Measurements from ENCODE around the gene MGAT4A.
A peak's percentile ranks its signal among the peaks of the same experiment; 100 is the strongest.
"Not testable (repeated sequence)": the region's sequence is repeated elsewhere in the genome, so short reads cannot be mapped to it uniquely, and the experiment has no call there.

Gene MGAT4A

DNA sequence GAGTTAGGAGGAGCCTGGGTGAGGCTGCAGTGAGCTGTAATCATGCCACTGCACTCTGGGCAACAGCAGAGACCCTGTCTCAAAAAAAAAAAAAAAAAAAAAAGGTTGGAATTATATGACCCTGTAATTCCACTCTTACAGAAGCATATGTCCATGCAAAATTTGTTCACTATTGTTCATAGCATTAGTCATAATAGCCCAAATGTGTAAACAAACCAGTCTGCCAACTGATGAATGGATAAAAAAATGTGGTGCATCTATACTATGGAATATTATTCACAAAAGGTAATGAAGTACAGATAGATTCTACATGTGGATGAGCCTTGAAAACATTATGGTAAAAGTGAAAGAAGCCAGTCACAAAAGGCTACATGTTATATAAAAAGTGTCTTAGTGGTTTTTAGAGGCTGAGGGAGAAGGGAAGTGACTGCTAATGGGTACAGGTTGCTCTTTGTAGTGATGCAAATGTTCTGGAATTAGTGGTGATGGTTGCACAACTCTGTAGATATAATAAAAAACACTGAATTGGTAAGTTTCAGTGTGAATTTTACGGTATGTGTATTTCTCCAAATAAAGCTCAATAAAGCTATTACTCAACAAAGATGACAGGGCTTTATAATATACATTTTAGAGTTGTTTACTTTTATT lies 132.0 kb downstream of the MGAT4A start:
- H3K27me3 Mint-ChIP-seq, result no peaks in the 10 kb centered on the region
- H3K4me3 Mint-ChIP-seq, result no peak overlapping the region
- H3K4me1 Mint-ChIP-seq, result peaks cover 6% of the 10 kb centered on the region
- no peak overlapping the region for H3K27ac Mint-ChIP-seq
- H3K9me3 Mint-ChIP-seq, result peaks cover 3% of the 10 kb centered on the region
- DNase-seq, result no peak
- H3K36me3 Mint-ChIP-seq, result peaks cover 48% of the 10 kb centered on the region
- CTCF ChIA-PET, result interaction anchor here (1.1 kb wide), 1 partner anchor 792 kb away, joined by 3 read pairs; no protein-coding TSS in a partner anchor

DNA sequence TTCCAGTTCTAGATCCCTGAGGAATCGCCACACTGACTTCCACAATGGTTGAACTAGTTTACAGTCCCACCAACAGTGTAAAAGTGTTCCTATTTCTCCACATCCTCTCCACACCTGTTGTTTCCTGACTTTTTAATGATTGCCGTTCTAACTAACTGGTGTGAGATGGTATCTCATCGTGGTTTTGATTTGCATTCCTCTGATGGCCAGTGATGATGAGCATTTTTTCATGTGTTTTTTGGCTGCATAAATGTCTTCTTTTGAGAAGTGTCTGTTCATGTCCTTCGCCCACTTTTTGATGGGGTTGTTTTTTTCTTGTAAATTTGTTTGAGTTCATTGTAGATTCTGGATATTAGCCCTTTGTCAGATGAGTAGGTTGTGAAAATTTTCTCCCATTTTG lies 136.3 kb downstream of the MGAT4A start:
- DNase-seq, H3K9me3 Mint-ChIP-seq, H3K27me3 Mint-ChIP-seq, CTCF ChIA-PET, H3K4me3 Mint-ChIP-seq, H3K27ac Mint-ChIP-seq: not testable (repeated sequence)
- peaks cover 16% of the 10 kb centered on the region for H3K4me1 Mint-ChIP-seq
- H3K36me3 Mint-ChIP-seq, result peaks cover 72% of the 10 kb centered on the region

DNA sequence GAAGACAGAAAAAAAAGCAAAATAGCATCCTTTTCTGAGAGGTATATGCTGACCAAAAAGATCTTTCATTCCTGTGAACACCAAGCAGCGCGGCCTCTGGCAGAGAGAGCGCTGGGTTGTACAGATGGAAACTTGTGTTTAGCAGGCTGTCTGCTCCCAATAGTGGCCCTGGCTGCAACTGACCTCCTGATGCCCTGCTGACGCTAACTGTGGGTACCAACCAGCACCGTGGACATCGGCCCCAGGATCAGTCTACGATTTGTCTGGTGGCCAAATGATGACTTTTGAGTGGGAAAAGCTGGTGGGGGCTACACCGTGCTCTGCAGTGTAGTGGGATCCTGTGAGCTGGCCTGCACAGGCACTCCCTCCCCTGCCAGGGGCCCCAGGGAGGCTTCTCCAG lies 138.4 kb downstream of the MGAT4A start:
- Mint-ChIP-seq H3K36me3 (peaks cover 65% of the 10 kb centered on the region), H3K4me1 (peaks cover 23% of the 10 kb centered on the region), H3K9me3 (peaks cover 10% of the 10 kb centered on the region), H3K27me3 (no peaks in the 10 kb centered on the region), H3K4me3 (no peak overlapping the region), H3K27ac (no peak overlapping the region)
- DNase-seq, result no peak
- CTCF ChIA-PET, result interaction anchor here (0.6 kb wide), 1 partner anchor 180 kb away, joined by 3 read pairs; no protein-coding TSS in a partner anchor

DNA sequence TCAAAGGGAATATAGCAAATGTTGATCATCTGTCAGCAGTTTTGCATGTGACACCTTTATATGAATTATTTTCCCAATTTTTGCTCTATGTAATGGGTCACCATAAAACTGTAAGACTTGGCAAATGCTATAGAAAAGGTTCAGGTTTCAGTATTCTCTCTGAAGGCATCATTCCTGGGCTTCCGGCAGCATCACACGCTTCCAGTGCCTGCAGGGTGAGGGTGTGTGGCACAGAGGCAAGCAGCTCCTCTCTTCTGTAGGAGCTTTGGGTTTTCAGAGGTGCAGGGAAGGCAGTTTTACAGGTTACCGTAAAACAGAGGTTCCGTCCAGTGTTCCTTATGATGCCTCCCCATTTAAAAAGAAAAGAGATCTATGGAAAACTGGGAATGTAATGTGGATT lies 141.4 kb downstream of the MGAT4A start:
- DNase-seq, result no peak
- H3K27me3 Mint-ChIP-seq, result no peaks in the 10 kb centered on the region
- H3K27ac Mint-ChIP-seq, result no peak overlapping the region
- H3K9me3 Mint-ChIP-seq, result peaks cover 8% of the 10 kb centered on the region
- H3K4me1 Mint-ChIP-seq, result peaks cover 21% of the 10 kb centered on the region
- CTCF ChIA-PET, result interaction anchor here (1.1 kb wide), 1 partner anchor 21 kb away, joined by 3 read pairs; no protein-coding TSS in a partner anchor
- no peak overlapping the region for H3K4me3 Mint-ChIP-seq
- H3K36me3 Mint-ChIP-seq, result peaks cover 76% of the 10 kb centered on the region

DNA sequence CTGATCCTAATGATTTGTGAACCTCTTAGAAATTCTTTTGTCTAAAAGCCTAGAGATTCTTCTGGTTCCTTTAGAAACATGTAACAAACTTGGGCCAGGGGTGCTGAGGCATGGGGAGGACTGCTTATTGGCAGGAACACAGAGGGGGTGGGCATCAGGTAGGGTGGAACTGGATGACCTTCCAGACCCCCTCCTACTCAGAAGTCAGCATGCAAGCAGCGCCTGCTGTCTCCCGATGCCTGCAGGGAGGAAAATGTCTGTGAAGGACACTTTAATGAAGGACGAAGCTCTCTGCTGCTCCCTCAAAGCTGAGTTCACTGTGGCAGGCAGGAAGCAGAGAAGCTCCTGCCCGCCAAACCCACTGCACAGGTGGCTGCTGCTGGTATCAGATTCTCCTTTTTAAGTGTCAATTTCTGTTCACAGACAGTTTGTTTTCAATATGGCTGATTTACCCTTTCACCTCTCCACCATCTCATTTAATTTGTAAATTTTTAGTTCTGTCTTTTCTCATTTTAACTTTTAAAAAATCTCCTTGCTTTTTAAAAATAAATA lies 142.0 kb downstream of the MGAT4A start:
- H3K27ac Mint-ChIP-seq, result peak overlapping the region; percentile 52
- peaks cover 73% of the 10 kb centered on the region for H3K36me3 Mint-ChIP-seq
- H3K4me3 Mint-ChIP-seq, result no peak overlapping the region
- peaks cover 21% of the 10 kb centered on the region for H3K4me1 Mint-ChIP-seq
- no peaks in the 10 kb centered on the region for H3K27me3 Mint-ChIP-seq
- no peak for DNase-seq
- peaks cover 7% of the 10 kb centered on the region for H3K9me3 Mint-ChIP-seq
- CTCF ChIA-PET, result interaction anchor here (1.1 kb wide), 1 partner anchor 20 kb away, joined by 3 read pairs; no protein-coding TSS in a partner anchor

DNA sequence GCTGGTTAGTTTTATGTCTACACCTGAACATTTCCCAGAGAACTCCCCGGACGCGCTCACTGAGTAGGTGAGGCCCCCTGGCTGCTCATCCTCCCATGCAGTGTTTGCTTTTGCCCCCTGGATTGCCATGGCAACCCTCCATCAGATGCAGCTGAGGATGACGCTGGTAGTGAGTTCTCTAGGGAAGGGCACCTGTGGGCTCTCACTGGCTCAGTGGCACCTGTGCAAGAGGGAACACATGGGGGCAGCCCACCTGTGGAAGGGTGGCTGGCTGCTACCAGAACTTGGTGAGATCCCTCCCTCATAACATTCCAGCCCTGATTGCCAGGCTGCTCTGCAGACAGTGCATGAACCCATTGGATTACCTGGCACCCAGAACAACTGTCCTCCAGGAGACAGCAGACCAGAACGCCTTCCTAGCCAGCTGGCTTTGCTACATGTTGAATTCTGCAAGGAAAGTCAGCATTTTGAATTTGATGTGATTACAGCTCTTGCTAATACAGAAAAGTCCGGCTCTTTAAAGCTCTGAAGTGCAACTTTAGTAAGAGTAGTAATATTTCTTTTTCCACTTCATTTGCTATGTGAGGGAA lies 144.3 kb downstream of the MGAT4A start:
- H3K27ac Mint-ChIP-seq, result peak overlapping the region; percentile 5

DNA sequence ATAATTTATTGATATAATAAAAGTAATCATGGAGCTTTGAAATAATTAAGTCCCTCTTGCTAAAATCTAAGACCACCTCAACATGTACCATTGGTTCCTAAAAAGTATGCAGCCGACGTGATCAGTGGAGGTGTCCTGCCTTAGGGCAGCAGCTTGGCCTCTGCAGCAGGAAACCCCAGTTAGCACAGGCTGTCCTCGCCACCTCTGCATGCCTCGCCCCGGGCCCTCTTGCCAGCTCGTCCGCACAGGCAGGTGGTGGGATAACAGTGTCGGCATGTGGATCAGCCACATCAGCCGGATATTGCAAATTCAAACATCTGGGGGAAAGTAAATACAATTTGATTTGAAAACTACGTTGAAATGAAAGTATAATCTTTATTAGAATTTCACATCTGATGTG lies 145.5 kb downstream of the MGAT4A start:
- no peak for DNase-seq
- CTCF ChIA-PET, result interaction anchor here (1.0 to 1.3 kb wide), 2 partner anchors 21 to 98 kb away, joined by 3 read pairs; no protein-coding TSS in a partner anchor
- Mint-ChIP-seq H3K27ac (no peak overlapping the region), H3K27me3 (no peaks in the 10 kb centered on the region), H3K4me3 (no peak overlapping the region), H3K9me3 (no peaks in the 10 kb centered on the region), H3K4me1 (peaks cover 11% of the 10 kb centered on the region), H3K36me3 (peaks cover 61% of the 10 kb centered on the region)

More for the DNA sequence above, 144.3 kb downstream of the MGAT4A start:
- Mint-ChIP-seq H3K4me3 (no peak overlapping the region), H3K9me3 (no peaks in the 10 kb centered on the region), H3K36me3 (peaks cover 68% of the 10 kb centered on the region), H3K4me1 (peaks cover 18% of the 10 kb centered on the region), H3K27me3 (no peaks in the 10 kb centered on the region)
- CTCF ChIA-PET, result interaction anchor here (1.1 kb wide), 1 partner anchor 107 kb away, joined by 3 read pairs; no protein-coding TSS in a partner anchor
- no peak for DNase-seq

DNA sequence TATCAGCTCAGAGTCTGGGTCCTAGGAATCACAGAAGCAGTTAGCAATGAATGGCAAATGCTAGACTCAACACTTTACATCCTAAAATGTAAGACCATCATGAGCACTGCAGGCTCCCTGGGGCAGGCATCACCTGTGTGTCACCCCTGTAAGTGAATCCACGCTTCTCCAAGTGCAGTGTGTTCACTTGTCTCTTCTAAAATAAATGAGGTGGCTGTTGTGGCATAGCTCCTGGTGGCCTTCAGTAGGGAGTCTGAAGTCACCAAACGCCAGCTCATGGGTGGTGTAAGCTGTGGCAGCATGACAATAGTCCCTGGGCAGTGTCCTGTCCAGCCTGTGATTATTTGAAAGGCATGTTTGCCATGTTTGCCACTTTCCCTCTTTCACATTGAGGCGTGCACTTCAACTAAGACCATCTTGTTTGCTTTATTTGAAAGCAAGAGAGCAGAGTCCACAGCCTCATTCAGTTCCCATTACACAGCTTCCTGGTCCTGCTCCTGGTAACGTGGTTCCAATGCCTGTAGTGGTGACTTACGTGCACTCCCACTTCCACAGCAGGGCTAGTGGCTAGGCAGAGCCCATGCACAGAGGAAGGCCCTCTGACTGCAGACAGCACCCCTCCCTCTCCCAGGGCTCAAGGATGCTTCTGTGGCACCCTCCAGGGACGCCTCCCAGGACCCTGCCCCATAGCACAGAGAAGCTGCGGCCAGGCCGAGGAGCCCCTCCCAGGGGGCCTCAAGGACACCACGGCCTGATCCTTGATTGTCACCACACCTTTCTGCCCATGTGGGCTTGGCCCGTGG lies 146.9 kb downstream of the MGAT4A start:
- Mint-ChIP-seq H3K4me1 (peaks cover 6% of the 10 kb centered on the region), H3K27ac (no peak overlapping the region), H3K36me3 (peaks cover 66% of the 10 kb centered on the region), H3K9me3 (no peaks in the 10 kb centered on the region), H3K4me3 (no peak overlapping the region), H3K27me3 (no peaks in the 10 kb centered on the region)
- CTCF ChIA-PET, result interaction anchor here (1.3 kb wide), 1 partner anchor 15 kb away, joined by 3 read pairs; no protein-coding TSS in a partner anchor
- DNase-seq, result no peak

DNA sequence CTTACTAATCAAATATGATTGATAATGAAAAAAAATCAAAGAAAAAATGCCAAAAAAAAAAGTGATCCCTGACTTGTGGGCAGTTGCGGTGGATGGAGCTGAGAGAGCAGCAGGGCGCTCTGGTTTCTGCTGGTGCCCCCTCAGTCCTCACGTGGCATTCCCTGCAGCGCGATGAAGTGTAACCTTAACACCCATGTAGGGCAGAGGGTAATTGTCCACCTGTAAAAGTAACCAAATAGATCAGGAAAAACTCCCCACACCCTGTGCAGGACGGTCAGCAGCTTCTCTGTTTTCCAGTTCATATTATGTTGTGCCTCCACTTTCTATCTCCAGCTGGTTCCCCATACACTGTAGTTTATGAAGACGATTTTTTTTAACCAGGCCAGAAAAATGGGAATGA lies 147.7 kb downstream of the MGAT4A start:
- CTCF ChIA-PET, result interaction anchor here (1.3 kb wide), 1 partner anchor 14 kb away, joined by 3 read pairs; no protein-coding TSS in a partner anchor
- H3K4me1 Mint-ChIP-seq, result peaks cover 2% of the 10 kb centered on the region
- H3K4me3 Mint-ChIP-seq, result no peak overlapping the region
- H3K36me3 Mint-ChIP-seq, result peaks cover 63% of the 10 kb centered on the region
- no peak for DNase-seq
- H3K27me3 Mint-ChIP-seq, result no peaks in the 10 kb centered on the region
- H3K27ac Mint-ChIP-seq, result no peak overlapping the region
- no peaks in the 10 kb centered on the region for H3K9me3 Mint-ChIP-seq

DNA sequence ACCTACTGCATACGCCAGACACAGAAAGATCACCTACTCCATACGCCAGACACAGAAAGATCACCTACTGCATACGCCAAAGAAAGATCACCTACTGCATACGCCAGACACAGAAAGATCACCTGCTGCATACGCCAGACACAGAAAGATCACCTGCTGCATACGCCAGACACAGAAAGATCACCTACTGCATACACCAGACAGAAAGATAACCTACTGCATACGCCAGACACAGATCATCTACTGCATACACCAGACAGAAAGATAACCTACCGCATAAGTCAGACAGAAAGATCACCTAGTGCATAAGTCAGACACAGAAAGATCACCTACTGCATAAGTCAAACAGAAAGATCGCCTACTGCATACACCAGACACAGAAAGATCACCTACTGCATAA lies 148.4 kb downstream of the MGAT4A start:
- H3K4me1 Mint-ChIP-seq, result no peaks in the 10 kb centered on the region
- no peaks in the 10 kb centered on the region for H3K9me3 Mint-ChIP-seq
- CTCF ChIA-PET, result no interaction called here

DNA sequence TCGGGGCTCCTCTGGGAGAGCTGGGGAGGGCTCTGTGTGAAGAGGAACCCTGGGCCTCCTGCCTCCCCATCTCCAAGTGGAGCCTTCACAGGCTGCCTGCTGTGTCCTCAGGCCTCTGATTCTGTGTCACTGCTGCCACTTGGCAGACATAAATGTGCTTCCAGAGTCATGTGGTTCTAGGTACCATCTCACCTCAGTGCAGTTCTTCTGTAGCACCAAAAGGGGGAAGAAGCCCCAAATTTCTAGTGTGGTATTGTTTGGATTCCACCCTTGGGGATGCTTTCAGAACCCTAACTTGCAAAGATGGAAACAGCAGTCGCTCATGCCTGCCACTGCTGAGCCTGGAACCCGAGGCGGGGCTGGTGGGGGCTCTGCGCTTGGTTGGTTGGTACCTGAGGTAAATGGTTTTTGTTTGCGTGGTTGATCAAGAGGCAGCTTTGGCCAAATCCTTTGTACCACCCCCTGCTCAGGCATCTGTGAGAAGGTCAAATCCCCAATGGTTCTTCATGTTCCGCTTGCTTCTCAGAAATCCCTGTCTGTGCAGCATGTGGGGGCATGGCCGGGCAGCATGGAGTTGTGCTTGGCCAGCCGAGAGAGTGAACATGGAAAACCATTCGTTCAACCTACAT lies 150.2 kb downstream of the MGAT4A start:
- H3K4me3 Mint-ChIP-seq, result no peak overlapping the region
- H3K9me3 Mint-ChIP-seq, result no peaks in the 10 kb centered on the region
- DNase-seq, result no peak
- H3K27ac Mint-ChIP-seq, result no peak overlapping the region
- CTCF ChIA-PET, result interaction anchor here (1.1 to 1.5 kb wide), 3 partner anchors 12 to 256 kb away, joined by 3 to 4 read pairs (median 4); no protein-coding TSS in a partner anchor
- H3K36me3 Mint-ChIP-seq, result peaks cover 65% of the 10 kb centered on the region
- H3K4me1 Mint-ChIP-seq, result no peaks in the 10 kb centered on the region
- no peaks in the 10 kb centered on the region for H3K27me3 Mint-ChIP-seq

More for the DNA sequence above, 148.4 kb downstream of the MGAT4A start:
- Mint-ChIP-seq H3K27ac (no peak overlapping the region), H3K27me3 (no peaks in the 10 kb centered on the region), H3K4me3 (no peak overlapping the region), H3K36me3 (peaks cover 67% of the 10 kb centered on the region)
- DNase-seq, result no peak

DNA sequence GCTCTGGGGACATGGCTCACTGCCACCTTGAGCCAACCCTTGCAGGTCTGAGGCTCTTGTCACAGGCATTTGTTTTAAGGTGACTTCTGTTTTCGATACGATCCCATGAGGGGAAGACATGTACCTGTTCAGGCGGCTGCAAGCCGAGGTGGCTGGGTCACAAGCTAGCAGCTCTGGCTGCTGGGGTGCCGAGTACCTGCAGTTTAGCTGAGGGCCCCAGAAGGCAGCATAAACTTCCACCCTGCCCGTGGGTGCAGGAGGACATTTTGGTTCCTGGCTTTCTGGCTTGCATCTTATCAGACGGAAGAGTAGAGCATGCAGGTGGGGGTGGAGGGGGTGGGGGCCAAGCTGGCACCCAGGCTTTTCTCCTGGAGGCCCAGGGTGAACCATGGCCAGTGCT lies 151.0 kb downstream of the MGAT4A start:
- Mint-ChIP-seq H3K27me3 (no peaks in the 10 kb centered on the region), H3K36me3 (peaks cover 67% of the 10 kb centered on the region), H3K27ac (no peak overlapping the region), H3K4me3 (no peak overlapping the region), H3K4me1 (no peaks in the 10 kb centered on the region), H3K9me3 (no peaks in the 10 kb centered on the region)
- CTCF ChIA-PET, result interaction anchor here (1.1 to 1.5 kb wide), 3 partner anchors 11 to 257 kb away, joined by 3 to 4 read pairs (median 4); no protein-coding TSS in a partner anchor
- no peak for DNase-seq

DNA sequence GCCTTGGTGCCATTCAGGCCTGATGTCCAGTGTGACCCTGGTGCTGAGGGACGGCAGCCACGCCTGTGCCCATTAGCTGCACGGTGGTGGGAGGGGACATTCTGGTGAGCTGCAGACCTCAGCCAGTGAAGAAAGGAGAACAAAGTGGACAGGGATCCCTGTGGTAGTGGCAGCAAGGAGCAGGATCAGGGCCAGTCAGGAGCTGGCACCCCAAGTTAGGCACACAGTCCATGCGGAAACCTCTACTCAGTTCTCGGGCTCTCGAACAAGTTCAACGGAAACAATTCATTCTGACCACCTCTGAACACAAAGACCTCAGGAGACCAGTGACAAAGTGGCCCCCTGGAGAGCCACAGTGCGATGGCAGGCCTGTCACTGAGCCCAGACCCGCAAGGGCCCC lies 152.7 kb downstream of the MGAT4A start:
- Mint-ChIP-seq H3K4me1 (no peaks in the 10 kb centered on the region), H3K36me3 (peaks cover 68% of the 10 kb centered on the region), H3K4me3 (no peak overlapping the region), H3K9me3 (no peaks in the 10 kb centered on the region), H3K27me3 (no peaks in the 10 kb centered on the region), H3K27ac (peak overlapping the region; percentile 53)
- CTCF ChIA-PET, result interaction anchor here (2.3 kb wide), 1 partner anchor 22 kb away, joined by 5 read pairs; no protein-coding TSS in a partner anchor
- no peak for DNase-seq

Data from activated naive CD4-positive, alpha-beta T cell treated with anti-CD3 and anti-CD28 coated beads, Interleukin-2, amount 10 ng/mL, durations not matched to agents 7 days and 5 days (primary cell).